AG09319 (cell line): ENCODE measurements around the gene CDON.

Experiments used
- DNase-seq: peaks from one replicate; pipeline ENCODE4 v3.0.0-alpha.2; 2010; ENCODE audit warnings: low read depth; ENCODE audit errors: extremely low read depth
- CTCF ChIP-seq: IDR thresholded peaks from 2 replicates; pipeline ENCODE4 v1.5.1; 2011; ENCODE audit warnings: low read depth, mild to moderate bottlenecking, inconsistent platforms, low read length, moderate library complexity

Gene CDON

DNA sequence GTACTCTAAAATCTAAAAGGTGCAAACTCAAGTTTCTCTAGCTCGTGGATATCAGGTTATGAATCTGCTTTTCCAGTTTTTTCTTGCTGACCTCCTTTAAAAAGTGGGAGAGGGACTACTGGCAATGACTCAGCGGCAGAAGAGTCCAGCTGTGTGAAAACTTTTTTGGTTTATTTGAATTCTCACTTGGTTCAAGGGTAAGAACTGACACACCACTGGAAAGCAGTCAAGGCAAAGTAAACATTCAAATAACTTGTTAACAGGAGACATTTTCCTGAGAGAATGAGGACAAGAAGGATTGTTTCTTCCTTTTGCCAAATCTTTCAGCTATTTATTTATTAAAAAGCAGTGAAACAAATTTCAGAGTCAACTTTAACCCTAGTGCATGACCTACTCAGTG is 36.1 kb downstream of the CDON start:
- TF ChIP-seq CTCF, result no peak
- DNase-seq, result no peak

DNA sequence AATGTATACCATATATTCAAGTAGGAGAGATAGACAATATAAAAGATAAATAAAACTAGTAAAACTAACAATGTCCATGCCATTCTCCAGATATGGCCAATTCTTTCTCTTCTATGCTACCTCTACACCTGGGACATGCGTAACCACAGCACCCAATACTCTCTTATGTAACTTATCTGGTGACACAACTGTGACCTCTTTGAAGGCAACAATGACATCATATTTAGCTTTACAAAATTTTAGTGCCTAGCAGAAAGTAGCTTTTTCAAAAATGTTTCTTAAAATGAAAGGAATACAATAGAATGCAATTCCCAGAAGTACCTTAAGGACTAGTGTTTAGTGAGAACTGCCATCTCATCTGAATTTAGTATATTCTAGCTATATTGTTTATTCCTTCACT is 36.8 kb downstream of the CDON start:
- no peak for DNase-seq
- no peak for TF ChIP-seq CTCF

GRCh38 chr11:126024123-126024522 is 38.5 kb downstream of the CDON start:
- DNase-seq, result no peak
- TF ChIP-seq CTCF, result no peak

DNA sequence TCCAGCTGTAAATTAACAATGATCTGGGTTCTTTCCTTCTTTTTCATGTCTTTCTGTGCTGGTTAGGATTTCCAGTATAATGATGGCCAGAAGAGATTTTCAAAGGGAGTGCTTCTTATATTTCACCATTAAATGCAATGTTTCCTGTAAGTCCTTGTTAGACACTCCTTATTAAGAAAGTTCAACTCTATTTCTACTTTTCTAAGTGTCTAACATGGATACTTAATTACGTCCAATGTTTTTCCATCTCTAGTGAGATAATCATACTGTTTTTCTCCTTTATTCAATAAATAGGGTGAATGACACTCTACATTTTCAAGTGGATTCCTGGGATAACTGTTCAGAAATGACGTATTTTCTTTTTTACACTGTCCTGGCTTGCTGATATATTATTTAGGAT is 49.8 kb downstream of the CDON start:
- no peak for TF ChIP-seq CTCF
- DNase-seq, result no peak

- DNase-seq, result no peak
- no peak for TF ChIP-seq CTCF
Measured at GRCh38 chr11:126011754-126012153, 50.9 kb downstream of the CDON start.

GRCh38 chr11:126011265-126011664 is 51.4 kb downstream of the CDON start:
- no peak for DNase-seq
- no peak for TF ChIP-seq CTCF

DNA sequence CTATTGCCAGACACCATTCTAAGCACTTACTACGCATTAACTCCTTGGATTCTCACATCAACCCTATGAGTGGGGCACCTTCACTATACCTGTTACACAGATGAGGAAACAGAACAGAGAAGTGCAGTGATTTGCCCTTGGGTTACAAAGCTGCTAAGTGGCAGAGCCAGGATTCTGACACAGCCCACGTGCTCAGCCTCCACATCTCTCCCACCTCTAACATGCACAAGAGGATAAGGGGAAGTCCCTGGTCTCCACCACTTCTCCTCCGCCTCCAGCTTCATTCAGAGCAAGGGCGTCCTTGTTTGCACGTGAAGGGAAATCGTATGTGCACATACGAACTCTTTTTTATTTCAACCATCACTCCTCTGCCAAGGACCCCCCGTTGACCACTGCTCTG is 53.7 kb downstream of the CDON start:
- TF ChIP-seq CTCF, result no peak
- no peak for DNase-seq
